D721Med (cell line): ENCODE measurements around the gene OR6C2.
"Not testable (repeated sequence)": the region's sequence is repeated elsewhere in the genome, so short reads cannot be mapped to it uniquely, and the experiment has no call there.

ENCODE experiments used
- DNase-seq: peaks from one replicate; pipeline ENCODE4 v3.0.0; 2011; ENCODE audit warnings: low spot score; ENCODE audit not compliant: insufficient read length
- FAIRE-seq: peaks from 2 replicates; lab custom pipeline; 2011; peaks lifted over from hg19 to GRCh38; lab: Jason Lieb, UNC
- CTCF ChIP-seq: IDR thresholded peaks from 2 replicates; pipeline ENCODE4 v1.5.1; 2012; ENCODE audit warnings: mild to moderate bottlenecking, control low read depth; ENCODE audit not compliant: insufficient read depth; ENCODE audit errors: missing control alignments

The OR6C2 gene

GRCh38 chr12:55443776-55444175, at the start of gene OR6C2:
Gene OR6C2 (plus strand): TSS chr12:55444076. CDS start chr12:55452214, 8,138 bp downstream.
- no peak for FAIRE-seq
- TF ChIP-seq CTCF: no peak
- DNase-seq: no peak

DNA sequence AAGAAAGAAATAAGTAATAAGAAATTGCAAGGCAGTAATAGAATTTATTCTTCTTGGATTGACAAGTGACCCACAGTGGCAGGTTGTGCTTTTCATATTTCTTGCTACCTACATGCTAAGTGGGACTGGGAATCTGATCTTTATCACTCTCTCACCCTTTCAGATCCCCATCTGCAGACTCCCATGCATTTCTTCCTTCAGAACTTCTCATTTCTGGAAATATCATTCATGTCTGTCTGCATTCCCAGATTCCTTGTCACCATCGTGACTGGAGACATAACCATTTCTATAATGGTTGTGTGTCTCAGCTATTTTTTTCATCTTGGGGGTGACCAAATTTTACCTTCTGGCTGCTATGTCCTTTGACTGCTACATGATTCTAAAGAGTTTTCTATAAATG, 47.5 kb upstream of the OR6C2 start:
- no peak for TF ChIP-seq CTCF
- no peak for DNase-seq
- FAIRE-seq: no peak

- no peak for DNase-seq
- no peak for TF ChIP-seq CTCF
- no peak for FAIRE-seq
These were observed 43.6 kb upstream of the OR6C2 start, which contains the start of gene OR6C65 for GRCh38 chr12:55400229-55400628. Gene OR6C65 (plus strand): TSS chr12:55400529. CDS start chr12:55400529, 0 bp downstream.

GRCh38 chr12:55407866-55408265, 36.0 kb upstream of the OR6C2 start:
- FAIRE-seq (no peak), DNase-seq (no peak)
- no peak for TF ChIP-seq CTCF

GRCh38 chr12:55409133-55409532, 34.7 kb upstream of the OR6C2 start:
- DNase-seq, FAIRE-seq: not testable (repeated sequence)

GRCh38 chr12:55412138-55412537, 31.7 kb upstream of the OR6C2 start:
- DNase-seq, FAIRE-seq: not testable (repeated sequence)

DNA sequence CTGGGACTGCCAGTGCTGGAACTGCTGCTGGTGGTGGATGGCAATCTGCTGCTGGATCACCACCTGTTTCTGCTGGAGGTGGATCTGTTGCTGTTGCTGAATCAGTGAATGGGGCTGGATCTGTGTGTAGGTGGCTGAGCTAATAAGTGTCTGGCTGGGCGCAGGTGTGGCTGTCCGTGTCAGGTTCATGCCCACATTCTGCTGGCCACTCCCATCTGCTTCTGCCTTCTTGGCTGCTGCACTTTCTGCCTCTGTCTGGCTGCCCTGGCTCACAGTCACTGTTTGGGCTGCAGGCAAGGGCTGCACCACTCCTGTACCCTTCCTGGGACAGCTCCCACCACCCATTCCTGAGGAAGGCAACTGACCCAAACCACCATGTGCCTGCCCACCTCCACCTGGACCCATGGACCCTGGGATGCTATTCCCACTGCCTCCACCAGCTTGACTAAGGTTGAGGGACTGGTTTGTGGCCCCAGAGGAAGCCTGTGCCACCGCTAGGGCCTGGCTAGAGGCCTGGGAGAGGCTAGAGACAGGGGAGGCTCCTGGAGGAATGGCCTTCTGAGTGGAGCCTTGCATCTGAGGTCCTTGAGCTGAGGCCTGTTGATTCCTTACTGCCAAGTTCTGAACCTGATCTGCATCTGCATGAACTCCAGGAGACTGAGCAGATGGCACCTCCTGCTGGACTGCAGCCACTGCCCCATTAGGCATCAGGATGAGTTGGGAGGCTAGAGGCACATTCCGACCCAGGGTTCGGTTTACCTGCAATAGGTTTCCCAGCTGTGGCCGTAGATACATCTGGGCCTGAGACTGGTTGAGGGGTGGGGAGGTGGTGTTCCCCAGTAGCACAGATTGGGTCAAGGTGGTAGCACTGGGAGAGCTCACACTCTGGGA, 30.1 kb upstream of the OR6C2 start:
- not testable (repeated sequence) for DNase-seq, FAIRE-seq

- not testable (repeated sequence) for FAIRE-seq, DNase-seq
These were observed 29.5 kb upstream of the OR6C2 start for GRCh38 chr12:55414396-55414823.

DNA sequence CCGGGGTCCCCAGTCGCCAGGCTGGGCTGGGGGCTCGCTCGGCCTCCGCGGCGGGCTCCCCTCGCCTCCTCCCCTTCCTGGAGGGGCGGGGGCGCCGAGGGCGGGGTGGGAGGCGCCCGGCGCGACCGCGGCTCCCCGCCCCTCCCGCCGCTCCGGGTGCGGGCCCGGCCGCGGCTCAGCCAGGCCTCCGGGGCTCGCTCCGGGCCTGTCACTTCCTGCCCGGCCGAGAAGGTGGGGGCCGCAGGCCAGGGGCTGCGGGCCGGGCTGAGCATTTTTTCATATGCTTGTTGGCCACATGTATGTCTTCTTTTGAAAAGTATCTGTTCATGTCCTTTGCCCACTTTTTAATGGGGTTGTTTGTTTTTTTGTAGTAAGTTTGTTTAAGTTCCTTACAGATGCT, 29.0 kb upstream of the OR6C2 start:
- FAIRE-seq, DNase-seq: not testable (repeated sequence)

- no peak for FAIRE-seq
- DNase-seq: no peak
- no peak for TF ChIP-seq CTCF
These were observed 26.9 kb upstream of the OR6C2 start for GRCh38 chr12:55416961-55417360.
